ENCODE results near the gene OSBPL2. TPM values are rescaled to one million over a fixed set of nuclear protein-coding genes. Genes with fewer than 3 reads are reported as not detected.

OSBPL2 gene
- total RNA-seq, 4 donors from 2014 or later, result 46.9 to 60.8 (median 50.8) TPM

DNA sequence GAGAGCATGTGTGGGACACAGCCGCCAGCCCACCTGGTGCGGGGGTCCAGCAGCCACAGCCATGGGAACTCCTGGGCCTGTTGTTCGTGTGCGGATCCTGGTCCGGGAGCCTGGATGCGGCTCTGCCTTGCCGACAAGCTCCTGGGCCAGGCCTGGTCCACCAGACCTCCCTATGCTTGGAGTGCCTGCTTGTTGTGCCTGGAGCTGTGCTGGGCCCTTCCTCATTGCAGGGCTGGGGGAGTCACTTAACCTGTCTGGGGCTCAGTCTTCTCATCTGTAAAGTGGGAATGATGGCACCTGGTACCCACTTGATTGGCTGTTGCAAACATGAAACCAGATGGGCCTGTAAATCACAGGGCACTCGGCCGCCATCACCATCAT is 2.6 kb upstream of the OSBPL2 start:
- DNase-seq, result no peak
- no peak for TF ChIP-seq POLR2A (IDR thresholded peaks at IDR 0.05)
- TF ChIP-seq, protein P1, sequence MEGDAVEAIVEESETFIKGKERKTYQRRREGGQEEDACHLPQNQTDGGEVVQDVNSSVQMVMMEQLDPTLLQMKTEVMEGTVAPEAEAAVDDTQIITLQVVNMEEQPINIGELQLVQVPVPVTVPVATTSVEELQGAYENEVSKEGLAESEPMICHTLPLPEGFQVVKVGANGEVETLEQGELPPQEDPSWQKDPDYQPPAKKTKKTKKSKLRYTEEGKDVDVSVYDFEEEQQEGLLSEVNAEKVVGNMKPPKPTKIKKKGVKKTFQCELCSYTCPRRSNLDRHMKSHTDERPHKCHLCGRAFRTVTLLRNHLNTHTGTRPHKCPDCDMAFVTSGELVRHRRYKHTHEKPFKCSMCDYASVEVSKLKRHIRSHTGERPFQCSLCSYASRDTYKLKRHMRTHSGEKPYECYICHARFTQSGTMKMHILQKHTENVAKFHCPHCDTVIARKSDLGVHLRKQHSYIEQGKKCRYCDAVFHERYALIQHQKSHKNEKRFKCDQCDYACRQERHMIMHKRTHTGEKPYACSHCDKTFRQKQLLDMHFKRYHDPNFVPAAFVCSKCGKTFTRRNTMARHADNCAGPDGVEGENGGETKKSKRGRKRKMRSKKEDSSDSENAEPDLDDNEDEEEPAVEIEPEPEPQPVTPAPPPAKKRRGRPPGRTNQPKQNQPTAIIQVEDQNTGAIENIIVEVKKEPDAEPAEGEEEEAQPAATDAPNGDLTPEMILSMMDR (IDR thresholded peaks at IDR 0.05), result no peak
- Histone ChIP-seq H3K9me3 (no peaks in the 10 kb centered on the region), H3K4me3 (replicated peaks in 1 of 3) (no peak overlapping the region), H3K36me3 (no peaks in the 10 kb centered on the region), H3K27me3 (no peaks in the 10 kb centered on the region), H3K4me1 (peaks cover 13 to 15% of the 10 kb centered on the region in 2 donors), H3K27ac (no peak overlapping the region)
- WGBS, 2 donors, result 81 to 94% methylated on average over 4 to 6 of the region's 9 CpGs
- intact Hi-C loops (cut with DNase I), result loop anchor here (5.0 kb wide), 1 partner anchor 172 kb away; the partner anchor contains the start of gene CABLES2

DNA sequence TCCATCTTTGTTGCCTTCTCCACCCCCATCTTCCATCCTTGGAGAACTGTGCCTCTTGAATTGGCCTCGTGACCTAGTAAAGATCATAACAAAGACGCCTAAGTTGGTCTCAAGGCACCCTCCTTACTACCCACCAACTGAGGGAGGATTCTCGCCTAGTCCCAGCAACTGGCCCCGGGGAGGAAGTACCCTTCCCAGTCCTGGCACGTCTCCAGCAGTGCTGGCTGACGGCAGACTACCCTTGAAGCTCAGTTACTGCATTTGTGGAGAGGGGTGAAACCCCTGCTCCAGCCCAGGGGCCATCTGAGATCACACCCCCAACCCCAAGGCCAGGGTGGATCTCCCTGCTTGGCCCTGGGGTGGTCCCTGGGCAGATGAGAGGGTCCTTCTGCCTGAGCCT is 2.1 kb upstream of the OSBPL2 start:
- intact Hi-C loops (cut with DNase I), result loop anchor here (5.0 kb wide), 1 partner anchor 171 kb away; the partner anchor contains the start of gene CABLES2
- no peak overlapping the region for H3K4me3 ChIP-seq (replicated peaks in 1 of 3)
- no peaks in the 10 kb centered on the region for H3K36me3 ChIP-seq
- H3K9me3 ChIP-seq, result no peaks in the 10 kb centered on the region
- no peak for DNase-seq
- 69 to 77% methylated on average over 4 to 6 of the region's 6 CpGs for WGBS, 2 donors
- no peak overlapping the region for H3K27ac ChIP-seq
- H3K27me3 ChIP-seq, result no peaks in the 10 kb centered on the region
- TF ChIP-seq, protein P1 (IDR thresholded peaks at IDR 0.05), result no peak
- no peak for TF ChIP-seq POLR2A (IDR thresholded peaks at IDR 0.05)
- H3K4me1 ChIP-seq, result peaks cover 13 to 15% of the 10 kb centered on the region in 2 donors

DNA sequence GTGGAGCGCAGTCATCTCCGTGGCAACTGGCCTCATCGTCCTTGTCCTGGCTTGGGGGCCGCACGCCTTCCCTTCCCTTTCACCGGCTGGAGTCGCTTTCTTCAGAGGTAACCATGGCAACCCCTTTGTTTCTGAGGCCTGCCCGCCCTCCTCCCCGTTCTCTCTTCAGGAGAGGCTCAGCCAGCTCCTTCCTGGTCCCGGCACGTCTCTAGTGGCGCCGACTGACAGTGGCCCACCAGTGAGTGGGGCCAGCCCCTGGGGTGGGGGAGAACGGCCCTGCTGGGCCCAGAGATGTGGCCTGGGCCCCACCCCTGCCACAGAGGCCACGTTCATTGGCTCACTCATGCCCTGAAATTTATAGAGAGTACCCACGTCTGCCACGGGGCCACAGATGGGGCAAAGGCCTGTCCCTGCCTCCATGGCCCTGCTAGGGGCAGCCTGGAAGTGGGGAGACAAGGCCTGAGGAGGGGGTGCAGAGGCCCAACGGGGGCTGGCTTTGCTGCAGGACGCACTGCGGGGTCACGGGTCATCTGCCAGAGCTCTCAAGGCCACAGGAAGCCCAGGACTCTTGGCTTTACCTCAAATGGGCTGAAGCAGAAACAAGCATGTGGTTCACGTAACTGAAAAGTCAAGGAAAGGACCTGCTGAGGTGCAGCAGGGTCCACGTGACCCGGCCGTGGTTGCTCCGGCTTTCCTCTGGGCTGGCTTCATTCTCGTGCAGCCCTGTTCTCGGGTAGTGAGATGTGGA is 1.4 kb upstream of the OSBPL2 start:
- intact Hi-C loops (cut with DNase I), result loop anchor here (5.0 kb wide), 1 partner anchor 170 kb away; the partner anchor contains the start of gene CABLES2
- Histone ChIP-seq H3K9me3 (no peaks in the 10 kb centered on the region), H3K27ac (no peak overlapping the region), H3K4me3 (replicated peaks in 1 of 3) (no peak overlapping the region), H3K36me3 (no peaks in the 10 kb centered on the region), H3K4me1 (peaks cover 15 to 16% of the 10 kb centered on the region in 2 donors), H3K27me3 (no peaks in the 10 kb centered on the region)
- WGBS, 2 donors, result 52 to 64% methylated on average over 20 to 23 of the region's 28 CpGs
- TF ChIP-seq, protein P1 (IDR thresholded peaks at IDR 0.05), result no peak
- TF ChIP-seq POLR2A (IDR thresholded peaks at IDR 0.05), result no peak
- no peak for DNase-seq

DNA sequence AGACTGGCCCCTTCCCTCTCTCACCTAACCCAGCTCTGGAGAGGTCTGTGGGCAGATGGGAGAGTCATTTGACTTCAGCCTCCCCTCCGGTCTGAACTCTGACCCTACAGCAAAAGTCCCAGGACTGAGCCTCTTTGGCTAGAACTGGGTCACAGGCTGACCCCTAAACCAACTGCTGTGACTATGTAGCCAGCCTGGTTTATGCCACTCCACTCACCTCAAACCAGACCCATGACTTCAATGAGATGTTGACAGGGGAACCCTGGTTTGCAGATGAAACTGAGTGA is 864 bp upstream of the OSBPL2 start:
- H3K4me3 ChIP-seq (replicated peaks in 1 of 3), result peak overlapping the region in 1 of 3 donors; percentile 26
- TF ChIP-seq POLR2A (IDR thresholded peaks at IDR 0.05), result no peak
- TF ChIP-seq, protein P1 (IDR thresholded peaks at IDR 0.05), result no peak

More for the DNA sequence above, 864 bp upstream of the OSBPL2 start:
- no peak overlapping the region for H3K27ac ChIP-seq
- H3K4me1 ChIP-seq, result peaks cover 15 to 16% of the 10 kb centered on the region in 2 donors
- DNase-seq, result no peak
- 71% methylated on average over 1 of the region's 1 CpG; no CpG with 5 or more reads in 1 of the 2 donors for WGBS, 2 donors
- intact Hi-C loops (cut with DNase I), result loop anchor here (5.0 kb wide), 1 partner anchor 170 kb away; the partner anchor contains the start of gene CABLES2
- H3K9me3 ChIP-seq, result no peaks in the 10 kb centered on the region
- H3K36me3 ChIP-seq, result no peaks in the 10 kb centered on the region
- no peaks in the 10 kb centered on the region for H3K27me3 ChIP-seq
